HG03575 (cell line): ENCODE data around the gene OPN4.

Experiments used
- ATAC-seq: cut with Tn5 transposase; IDR thresholded peaks from one replicate; pipeline ENCODE4 v1.9.1; 2021; ENCODE audit not compliant: unreplicated experiment, insufficient number of reproducible peaks, low FRiP score; ENCODE audit errors: extremely low read depth

OPN4 gene

DNA sequence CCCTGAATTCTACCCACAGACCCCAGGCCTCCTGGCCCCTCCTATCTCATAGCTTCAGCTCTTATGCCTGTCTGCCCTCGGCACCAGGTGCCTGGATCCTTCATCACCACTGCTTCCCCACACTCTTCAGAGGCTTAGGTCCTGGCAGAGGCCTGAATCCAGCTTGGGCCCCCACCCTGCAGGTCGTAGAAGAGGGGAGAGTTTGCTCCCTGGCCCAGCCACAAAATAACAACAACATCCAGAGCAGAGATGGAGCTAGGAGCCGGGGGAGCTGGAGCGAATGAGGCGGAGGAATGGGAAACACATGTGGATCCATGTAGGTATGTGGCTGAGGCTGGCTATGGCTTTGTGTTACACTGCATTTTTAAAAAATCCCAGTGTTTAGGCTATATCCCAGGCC lies 7.8 kb upstream of the OPN4 start:
- no peak for ATAC-seq

DNA sequence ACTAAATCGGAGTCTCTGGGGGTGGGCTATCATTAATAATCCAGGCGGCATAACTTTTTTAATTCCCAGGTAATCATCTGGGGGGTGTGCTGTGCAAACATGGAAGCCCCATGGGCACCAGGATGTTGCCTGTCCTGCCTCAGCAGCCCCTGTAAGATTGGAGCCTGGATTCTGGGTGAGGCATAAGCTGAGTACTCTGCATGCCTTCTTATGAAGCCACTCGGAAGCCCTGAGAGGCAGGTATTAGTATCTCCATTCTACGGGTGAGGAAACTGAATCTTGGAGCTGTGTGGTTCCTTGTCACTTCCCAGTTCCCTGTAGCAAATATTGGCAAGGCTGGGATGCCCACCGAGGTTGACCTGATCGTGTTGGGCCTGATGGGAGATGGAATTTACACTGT lies 7.4 kb upstream of the OPN4 start:
- ATAC-seq: no peak

DNA sequence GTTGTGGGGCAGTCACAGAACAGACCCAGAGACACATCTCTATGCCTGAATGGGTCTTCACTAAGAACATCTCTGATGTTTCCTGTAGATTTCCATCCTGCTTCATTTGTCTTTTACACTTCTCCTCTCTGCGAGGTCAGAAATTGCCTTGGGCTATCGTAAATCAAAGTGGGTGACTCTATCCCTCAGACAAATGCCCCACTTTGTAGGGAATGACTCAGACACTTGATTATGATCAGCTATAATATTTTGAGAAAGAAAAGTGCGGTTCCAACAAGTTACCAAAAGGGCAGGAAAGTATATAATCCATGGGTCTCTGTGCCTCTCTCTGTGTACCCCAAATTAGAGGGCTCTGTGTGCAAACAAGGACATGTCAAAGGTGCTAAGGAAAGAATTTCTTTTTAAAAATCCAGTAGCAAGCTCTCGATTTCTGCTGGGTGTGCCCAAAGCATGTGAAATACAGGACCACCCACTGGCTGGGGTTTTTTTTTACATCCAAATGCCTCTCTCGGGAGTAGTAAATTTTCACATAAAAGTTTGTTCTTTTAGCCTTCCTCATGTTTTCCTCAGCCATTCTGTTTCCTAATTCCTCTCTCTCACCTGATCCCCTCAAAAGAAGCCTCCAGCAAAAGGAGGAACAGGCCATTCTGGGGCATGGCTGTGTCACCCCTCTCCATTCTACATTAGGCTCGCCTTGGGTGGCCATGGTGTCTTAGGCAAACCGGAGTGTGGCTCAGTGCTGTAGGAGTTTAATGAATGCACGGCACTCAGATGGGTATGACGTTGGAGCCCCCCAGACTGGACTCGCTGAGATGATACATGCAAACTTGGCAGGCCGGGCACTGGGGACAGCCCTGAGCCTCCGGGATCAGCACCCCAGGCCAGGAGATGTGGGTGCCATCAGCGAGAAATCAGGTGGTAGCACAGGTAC lies 6.3 kb upstream of the OPN4 start:
- ATAC-seq: no peak

DNA sequence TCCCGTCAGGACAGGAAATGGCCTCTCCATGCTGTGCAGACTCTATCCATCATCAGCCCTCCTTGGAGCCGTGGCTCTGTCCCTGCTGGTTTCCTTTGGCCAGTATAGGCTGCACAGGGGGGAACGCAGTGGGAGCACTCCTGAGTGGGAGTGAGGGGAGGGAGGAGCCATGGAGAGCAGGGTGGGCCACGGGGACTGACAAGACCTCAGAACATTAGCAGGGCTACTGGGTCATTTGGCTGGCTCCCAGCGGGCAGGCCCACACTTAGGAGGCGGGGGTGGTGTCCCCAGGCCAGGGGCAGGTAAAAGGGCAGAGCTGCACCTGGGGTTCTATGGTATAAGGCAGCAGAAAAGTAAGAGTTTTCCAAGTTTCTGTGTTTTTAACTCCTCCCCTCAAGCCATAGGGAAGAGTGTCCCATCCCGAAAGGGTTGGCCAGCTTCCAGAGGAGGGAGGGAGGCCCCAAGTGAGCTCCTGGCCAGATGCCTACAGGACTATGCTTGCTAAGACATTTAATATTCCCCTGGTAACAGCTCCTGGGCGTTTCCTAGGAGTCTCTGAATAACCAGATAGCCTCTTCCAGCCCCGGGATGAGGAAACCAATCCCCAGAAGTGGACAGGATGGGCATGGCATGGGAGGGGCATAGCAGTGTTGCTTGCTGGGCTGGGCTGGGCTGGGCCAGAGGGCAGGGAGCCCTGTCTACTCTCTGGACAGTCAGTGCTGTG lies 5.5 kb upstream of the OPN4 start:
- ATAC-seq: no peak

DNA sequence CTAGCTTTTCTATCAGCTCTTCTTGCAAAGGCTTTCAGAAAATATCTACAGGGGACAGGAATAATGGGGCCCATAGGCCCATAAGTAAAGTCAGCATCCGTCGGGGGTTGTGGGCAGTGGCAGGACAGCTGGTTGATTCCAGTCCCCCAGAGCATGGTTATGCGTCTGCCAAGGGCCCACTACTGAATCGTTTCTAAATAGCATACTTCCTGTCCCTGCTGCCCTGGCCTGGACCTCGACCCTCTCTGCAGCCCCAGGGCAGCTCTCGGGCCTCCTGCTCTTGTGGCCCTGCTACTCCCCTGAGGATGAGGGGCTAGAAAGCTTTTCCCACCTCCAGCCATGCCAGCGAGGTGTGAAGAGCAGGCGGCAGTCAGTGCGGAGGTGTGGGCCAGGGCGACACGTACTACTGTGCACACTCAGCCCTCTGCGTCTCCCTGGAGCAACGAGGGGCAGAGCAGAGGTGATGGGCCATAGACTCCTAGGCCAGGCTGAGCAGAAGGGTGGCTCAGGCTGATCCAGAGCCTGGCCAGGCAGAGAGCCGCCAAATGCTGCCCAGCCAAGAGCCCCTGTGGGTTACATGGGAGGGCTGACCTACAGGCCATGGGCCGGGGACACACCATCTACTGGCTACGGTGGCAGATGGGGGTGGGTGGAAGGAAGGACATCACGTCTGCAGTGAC lies 4.7 kb upstream of the OPN4 start:
- ATAC-seq: no peak

DNA sequence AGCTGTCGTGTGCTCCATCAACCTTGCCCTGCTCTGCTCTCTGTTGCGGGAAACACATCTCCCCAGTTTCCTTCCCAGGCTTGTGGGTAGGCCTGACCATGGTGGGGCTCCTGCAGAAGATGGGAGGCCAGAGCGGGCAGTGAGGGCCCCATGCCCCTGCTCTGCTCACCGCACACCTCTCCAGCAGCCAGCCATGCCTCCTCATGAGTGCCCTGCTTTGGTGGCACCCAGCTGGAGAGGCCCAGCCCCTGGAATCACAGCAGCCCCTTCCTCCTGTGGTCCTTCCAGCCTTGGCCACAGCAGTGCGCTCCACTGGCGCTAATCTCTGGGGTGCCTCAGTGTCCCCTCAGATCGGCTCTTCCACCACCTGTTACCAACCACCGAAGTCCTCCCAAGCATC lies 4.2 kb upstream of the OPN4 start:
- ATAC-seq: no peak

DNA sequence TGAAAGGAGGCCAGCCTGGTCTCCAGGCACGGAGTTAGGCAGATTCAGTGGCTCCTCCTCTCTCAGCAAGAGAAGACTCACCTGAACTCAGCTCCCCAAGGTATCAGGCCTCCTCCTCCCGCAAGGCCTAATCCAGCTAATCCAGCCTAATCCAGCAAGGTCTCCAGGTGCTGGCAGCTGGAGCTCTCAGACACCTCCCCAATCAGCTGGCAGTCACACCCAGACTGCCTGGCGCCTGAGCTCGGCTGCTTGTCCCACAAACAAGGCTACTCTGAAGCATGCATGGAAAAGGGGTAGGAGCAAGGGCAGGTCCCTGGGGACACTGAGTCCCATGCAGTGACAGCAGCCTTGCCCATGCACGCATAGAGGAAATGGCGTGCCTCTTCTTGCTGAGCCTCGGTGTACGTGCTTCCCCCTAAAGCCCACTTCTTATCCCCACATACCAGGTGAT lies 3.3 kb upstream of the OPN4 start:
- no peak for ATAC-seq

DNA sequence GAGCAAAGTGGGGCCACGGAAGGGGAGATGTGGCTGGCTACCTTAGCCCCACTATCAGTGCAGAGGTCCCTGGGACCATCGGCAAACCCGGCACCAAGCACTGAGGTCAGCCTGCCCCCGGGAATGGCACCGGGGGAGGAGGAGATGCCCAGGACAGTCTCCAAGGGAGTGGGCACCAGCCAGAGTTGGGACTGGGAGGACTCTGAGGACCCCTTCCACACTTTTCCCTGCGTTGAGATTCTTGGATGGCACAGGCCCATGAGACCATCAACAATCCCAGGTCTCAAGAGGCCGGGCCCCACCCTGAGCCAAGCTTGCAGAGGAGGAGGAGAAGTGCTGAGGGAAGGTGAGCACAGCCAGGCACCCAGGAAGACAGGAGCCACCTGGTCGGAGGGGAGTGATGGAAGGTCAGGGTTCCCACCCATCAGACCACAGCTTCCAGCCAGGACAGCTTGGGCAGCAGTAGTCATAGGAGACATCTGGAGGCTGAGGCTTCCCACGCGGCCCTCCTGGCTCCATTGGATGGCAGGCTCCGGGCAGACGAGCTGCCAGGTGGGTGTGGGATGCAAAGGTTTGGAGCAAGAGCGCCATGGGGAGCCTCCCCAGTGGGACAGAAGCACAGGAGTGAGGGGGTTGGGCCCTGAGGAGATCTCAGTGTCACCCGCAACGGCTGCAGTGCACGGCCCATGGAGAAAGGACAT lies 2.6 kb upstream of the OPN4 start:
- no peak for ATAC-seq

DNA sequence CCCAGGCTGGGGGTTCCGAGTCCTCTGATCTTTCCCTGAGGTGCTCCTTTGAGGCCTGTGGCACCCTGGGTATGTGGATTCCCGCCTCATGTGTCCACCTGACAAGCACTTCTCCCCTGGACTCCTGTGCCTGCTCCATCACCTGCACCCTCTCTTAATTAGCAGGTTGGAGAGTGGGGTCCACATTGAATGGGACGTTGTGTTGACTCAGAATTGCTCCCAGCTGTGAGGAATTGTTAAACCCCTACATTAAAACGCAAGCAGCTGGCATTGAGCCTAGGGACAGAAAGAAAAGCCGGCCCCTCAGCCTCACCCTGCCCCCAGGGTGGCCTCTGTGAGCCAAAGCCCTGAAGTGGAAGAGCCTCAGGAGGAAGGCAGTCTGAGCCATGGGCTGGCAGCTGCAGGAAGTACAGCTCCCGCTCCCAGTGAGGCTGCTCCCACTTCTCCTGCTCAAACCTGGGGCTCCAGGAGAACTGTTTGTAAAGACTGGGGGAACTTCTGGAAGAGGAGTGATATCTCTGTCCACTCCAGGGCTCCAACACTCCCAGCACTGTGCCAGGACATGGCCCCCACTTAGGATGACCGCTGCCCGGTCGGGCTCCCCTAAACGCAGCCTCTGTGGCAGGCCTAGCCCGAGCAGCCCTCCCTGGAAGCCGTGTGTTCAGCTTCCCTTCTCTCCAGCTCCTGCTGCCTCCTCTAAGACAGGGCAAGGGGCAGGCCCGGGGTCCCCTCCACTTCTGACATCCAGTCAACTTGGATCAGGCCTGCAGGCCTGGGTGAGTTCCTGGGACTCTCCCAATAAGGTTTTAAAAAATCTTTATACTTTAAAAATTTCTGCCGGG lies 1.8 kb upstream of the OPN4 start:
- no peak for ATAC-seq

DNA sequence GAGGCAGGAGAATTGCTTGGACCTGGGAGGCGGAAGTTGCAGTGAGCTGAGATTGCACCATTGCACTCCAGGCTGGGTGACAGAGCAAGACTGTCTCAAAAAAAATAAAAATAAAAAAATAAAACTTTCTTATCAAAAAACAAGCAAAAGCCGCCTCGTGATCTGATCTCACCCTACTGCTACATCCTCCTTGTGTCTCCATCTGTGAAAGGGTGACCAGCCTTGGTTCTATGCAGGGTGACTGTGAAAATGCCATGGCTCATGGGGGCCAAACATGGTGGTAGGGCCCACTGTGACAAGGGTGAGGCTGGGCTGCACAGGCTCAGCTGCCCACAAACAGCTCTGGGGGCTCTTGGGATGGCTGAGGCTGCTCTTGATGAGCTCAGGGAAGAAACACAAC lies 968 bp upstream of the OPN4 start:
- no peak for ATAC-seq

DNA sequence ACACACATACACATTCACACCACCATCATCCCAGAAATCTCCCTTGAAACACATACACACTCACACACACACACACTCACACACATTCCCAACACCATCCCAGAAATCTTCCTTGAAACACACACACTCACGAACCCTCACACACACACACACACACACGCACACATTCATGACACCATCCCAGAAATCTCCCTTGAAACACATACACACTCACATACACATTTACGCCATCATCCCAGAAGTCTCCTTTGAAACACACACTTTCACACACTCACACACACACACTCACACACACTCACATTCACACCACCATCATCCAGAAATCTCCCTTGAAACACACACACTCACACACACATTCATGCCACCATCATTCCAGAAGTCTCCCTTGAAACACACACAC lies 360 bp upstream of the OPN4 start:
- ATAC-seq: no peak

DNA sequence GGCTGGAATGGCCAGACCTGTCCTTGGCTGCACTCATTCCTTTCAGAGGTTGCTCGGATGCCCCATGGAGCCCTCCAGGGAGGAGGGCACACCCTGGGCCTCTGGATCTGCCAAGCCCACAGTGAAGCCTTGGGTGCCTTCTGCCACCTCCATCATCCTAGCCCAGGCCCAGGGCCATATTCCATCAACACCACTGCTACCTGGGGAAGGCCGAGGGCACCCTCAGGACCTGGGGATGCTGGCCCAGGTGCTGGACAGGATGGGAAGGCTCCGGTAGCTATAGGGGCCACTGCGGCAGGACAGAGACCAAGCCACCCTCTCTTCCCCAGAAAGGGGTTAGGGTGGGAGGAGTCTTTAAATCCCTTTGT lies 810 bp downstream of the OPN4 start:
- ATAC-seq: no peak

DNA sequence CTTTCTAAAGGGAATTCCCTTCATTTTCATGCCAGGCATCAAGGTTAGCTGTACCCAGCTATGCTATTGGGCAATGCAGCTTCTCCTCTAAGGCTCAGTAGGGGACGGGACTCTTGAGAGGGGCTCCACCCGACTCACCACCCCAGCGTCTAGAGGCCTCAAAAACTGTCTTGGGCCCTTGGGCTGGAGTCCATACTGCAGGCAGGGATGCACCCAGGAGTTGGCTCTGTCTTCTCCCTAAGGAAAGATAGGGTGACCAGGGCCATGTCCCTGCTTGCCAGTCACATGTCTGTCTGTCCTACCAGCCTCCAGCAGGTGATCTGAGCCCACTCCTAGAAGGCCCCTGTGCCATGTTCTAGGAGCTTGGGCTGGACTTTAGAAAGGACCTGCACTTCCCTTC lies 1.2 kb downstream of the OPN4 start:
- no peak for ATAC-seq

DNA sequence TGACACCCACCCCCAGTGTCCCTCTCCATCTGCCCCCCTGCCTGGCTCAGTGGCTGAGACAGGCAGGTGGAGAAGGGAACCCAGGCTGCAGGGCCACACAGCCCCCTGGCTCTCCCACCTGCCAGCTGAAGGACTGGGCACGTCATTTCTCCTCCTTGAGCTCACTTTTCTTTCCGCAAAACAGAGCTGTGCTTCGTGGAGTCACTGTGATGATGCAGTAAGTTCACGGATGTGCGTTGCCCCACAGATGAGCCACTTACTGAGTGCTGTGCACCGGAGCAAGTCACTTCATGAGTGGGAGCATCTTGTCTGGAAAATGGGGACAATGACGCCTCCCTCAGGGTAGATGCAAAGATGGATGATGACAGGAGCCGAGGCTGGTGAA lies 2.7 kb downstream of the OPN4 start:
- ATAC-seq: no peak

DNA sequence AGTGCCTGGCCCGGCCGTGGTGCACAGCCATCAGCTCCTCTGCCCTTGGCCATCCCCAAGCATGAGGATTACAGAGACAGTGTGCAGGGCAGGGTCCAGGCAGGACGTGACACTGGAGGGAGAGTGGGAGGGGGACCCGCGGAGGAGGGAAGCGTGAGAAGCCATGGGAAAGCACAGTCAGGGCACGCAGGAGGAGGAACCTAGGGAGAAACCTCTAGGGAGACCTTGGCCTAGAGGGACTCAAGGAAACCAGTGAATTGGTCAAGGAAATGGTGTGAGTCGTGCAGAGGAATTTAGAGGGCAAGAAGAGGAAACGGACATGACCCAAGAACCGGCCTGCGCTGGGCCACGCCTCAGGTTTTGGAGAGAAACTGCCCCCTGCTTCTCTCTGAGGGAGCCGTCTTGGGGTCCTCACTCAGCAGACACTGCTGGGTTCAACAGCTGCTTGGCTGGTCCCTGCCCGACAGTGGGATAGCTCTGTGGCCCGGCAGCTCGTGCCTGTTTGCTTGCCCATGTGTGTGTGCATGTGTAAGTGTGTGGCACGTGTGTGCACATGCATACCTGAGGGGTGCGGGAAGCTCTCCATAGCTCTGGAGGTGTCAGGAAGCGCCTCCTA lies 3.2 kb downstream of the OPN4 start:
- ATAC-seq: no peak

DNA sequence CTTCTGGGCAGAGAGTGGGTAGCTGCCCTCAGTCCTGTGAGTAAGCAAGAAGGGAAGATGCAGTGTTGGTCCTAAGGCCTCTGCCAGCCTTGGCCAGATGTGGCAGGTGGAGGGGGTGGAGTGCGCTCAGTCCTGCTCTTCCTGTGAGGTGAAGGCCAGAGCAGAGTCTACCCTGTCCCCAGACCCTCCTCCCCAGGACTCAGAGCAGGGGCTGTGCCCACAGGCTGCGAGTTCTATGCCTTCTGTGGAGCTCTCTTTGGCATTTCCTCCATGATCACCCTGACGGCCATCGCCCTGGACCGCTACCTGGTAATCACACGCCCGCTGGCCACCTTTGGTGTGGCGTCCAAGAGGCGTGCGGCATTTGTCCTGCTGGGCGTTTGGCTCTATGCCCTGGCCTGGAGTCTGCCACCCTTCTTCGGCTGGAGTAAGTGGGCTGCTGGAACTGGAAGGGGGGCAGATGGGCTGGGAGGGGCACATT lies 4.0 kb downstream of the OPN4 start:
- ATAC-seq: no peak

DNA sequence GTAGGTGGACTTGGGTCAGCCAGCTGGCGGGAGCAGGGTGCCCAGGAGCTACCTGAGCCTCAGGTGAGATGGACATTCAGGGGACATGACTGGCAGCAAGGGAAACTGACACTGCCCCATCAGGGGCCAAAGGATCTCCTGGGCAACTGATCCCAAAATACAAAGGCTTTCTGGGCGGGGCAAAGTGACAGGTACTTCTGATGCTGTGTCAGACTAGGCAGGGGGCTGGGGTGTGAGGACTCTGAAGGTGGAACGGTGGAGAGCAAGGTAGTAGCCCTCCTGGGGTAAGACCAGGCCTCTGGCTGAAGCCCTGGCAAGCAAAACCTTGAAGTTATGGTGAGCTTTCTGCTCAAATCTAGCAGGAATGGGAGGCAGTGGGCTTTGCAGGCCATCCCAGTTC lies 4.4 kb downstream of the OPN4 start:
- ATAC-seq: no peak

DNA sequence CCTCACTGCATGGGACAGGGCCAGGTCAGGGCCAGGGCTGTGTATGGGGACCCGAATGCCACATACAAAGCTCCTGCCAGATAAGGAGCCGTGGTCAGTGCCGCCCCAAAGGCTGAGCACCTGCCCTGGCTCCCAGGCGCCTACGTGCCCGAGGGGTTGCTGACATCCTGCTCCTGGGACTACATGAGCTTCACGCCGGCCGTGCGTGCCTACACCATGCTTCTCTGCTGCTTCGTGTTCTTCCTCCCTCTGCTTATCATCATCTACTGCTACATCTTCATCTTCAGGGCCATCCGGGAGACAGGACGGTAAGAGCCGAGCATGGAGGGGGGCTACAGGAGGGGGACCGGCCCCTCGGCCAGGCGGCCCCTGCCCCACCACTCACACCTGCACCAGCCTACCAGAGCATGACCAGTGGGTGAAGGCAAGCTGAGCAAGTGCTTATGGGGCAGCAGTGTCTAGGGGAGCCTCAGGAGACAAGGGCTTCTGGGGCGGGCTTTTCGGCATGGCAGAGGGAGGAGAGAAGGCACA lies 4.9 kb downstream of the OPN4 start:
- no peak for ATAC-seq
